WTC11 (cell line): ENCODE data around the gene SUSD1. TPM values are rescaled to one million over a fixed set of nuclear protein-coding genes. Genes with fewer than 3 reads are reported as not detected.

Experiments used
- ATAC-seq: fragments of 200-7000 bp; cut with Tn5 transposase; 2 replicates; pipeline ENCODE4 v1.10.0; 2021; ENCODE audit warnings: mild to moderate bottlenecking, moderate library complexity
- CTCF ChIA-PET: fragments of 300-600 bp; sonication (Branson Sonifier 250); formaldehyde crosslinking; loops from one replicate; lab custom pipeline; 2021; ENCODE audit warnings: antibody characterized with exemption; lab: Charles Lee
- POLR2A ChIA-PET: fragments of 350-600 bp; sonication (Branson Sonifier 250); formaldehyde crosslinking; loops from one replicate; lab custom pipeline; 2021; ENCODE audit warnings: antibody characterized with exemption; lab: Charles Lee
- DNase-seq: peaks from one replicate; pipeline ENCODE4 v3.0.0; 2021; ENCODE audit warnings: low spot score
- H3K27ac Mint-ChIP-seq: 2 replicates; pipeline ENCODE4 v1.8.0; 2021; ENCODE audit warnings: mixed read lengths
- H3K27me3 Mint-ChIP-seq: 2 replicates; pipeline ENCODE4 v1.8.0; 2021; ENCODE audit warnings: low read depth, mild to moderate bottlenecking, moderate library complexity, mixed read lengths
- H3K36me3 Mint-ChIP-seq: 2 replicates; pipeline ENCODE4 v1.8.0; 2021; ENCODE audit warnings: mixed read lengths
- H3K4me1 Mint-ChIP-seq: 2 replicates; pipeline ENCODE4 v1.8.0; 2022; ENCODE audit warnings: mixed read lengths
- H3K4me3 Mint-ChIP-seq: 2 replicates; pipeline ENCODE4 v1.8.0; 2021; ENCODE audit warnings: mild to moderate bottlenecking, moderate library complexity, mixed read lengths
- H3K9me3 Mint-ChIP-seq: 2 replicates; pipeline ENCODE4 v1.8.0; 2021; ENCODE audit warnings: mixed read lengths
- AR ChIP-seq: fragments of 250-450 bp; sonication (Bioruptor Pico); IDR thresholded peaks from 2 replicates; pipeline ENCODE4 v1.9.0; 2021; ENCODE audit warnings: mild to moderate bottlenecking
- CREM ChIP-seq: sonication (generic); formaldehyde crosslinking; IDR thresholded peaks from 2 replicates; pipeline ENCODE4 v1.8.1; 2022; ENCODE audit warnings: mild to moderate bottlenecking, missing genetic modification reagents, moderate library complexity
- EMX1 ChIP-seq: fragments of 250-450 bp; sonication (Bioruptor Pico); IDR thresholded peaks from 2 replicates; pipeline ENCODE4 v1.8.0; 2021; ENCODE audit warnings: mild to moderate bottlenecking
- ESRRA ChIP-seq: sonication (generic); formaldehyde crosslinking; IDR thresholded peaks from 2 replicates; pipeline ENCODE4 v1.8.1; 2022; ENCODE audit warnings: mild to moderate bottlenecking, missing genetic modification reagents, borderline replicate concordance
- FOXK1 ChIP-seq: sonication (generic); formaldehyde crosslinking; IDR thresholded peaks from 2 replicates; pipeline ENCODE4 v1.8.0; 2022; ENCODE audit warnings: mild to moderate bottlenecking, moderate library complexity, missing genetic modification reagents
- FOXP1 ChIP-seq: sonication (generic); formaldehyde crosslinking; IDR thresholded peaks from 2 replicates; pipeline ENCODE4 v1.8.0; 2022; ENCODE audit warnings: missing genetic modification reagents, mild to moderate bottlenecking, moderate library complexity, borderline replicate concordance
- GABPB1 ChIP-seq: sonication (generic); formaldehyde crosslinking; IDR thresholded peaks from 2 replicates; pipeline ENCODE4 v1.8.1; 2023; ENCODE audit warnings: mild to moderate bottlenecking, missing genetic modification reagents
- GRHL2 ChIP-seq: fragments of 250-450 bp; sonication (Bioruptor Pico); IDR thresholded peaks from 2 replicates; pipeline ENCODE4 v1.8.0; 2022; ENCODE audit warnings: mild to moderate bottlenecking, moderate library complexity; ENCODE audit not compliant: insufficient replicate concordance, severe bottlenecking
- HMGA2 ChIP-seq: fragments of 250-450 bp; sonication (Bioruptor Pico); IDR thresholded peaks from 2 replicates; pipeline ENCODE4 v1.4.0; 2021; ENCODE audit warnings: mild to moderate bottlenecking, moderate library complexity
- KAT7 ChIP-seq: sonication (generic); formaldehyde crosslinking; IDR thresholded peaks from 2 replicates; pipeline ENCODE4 v1.8.1; 2023; ENCODE audit warnings: missing genetic modification reagents, mild to moderate bottlenecking, borderline replicate concordance
- NFE2L1 ChIP-seq: sonication (generic); formaldehyde crosslinking; IDR thresholded peaks from 2 replicates; pipeline ENCODE4 v1.8.1; 2023; ENCODE audit warnings: missing genetic modification reagents
- NR3C1 ChIP-seq: sonication (generic); formaldehyde crosslinking; conservative IDR thresholded peaks from 2 replicates; pipeline ENCODE4 v1.8.1; 2023; ENCODE audit warnings: low read depth, mild to moderate bottlenecking, missing genetic modification reagents
- STAT6 ChIP-seq: sonication (generic); formaldehyde crosslinking; conservative IDR thresholded peaks from 2 replicates; pipeline ENCODE4 v1.8.1; 2023; ENCODE audit warnings: mild to moderate bottlenecking, low read depth, missing genetic modification reagents, moderate library complexity
- USF2 ChIP-seq: sonication (generic); formaldehyde crosslinking; IDR thresholded peaks from 2 replicates; pipeline ENCODE4 v1.8.1; 2023; ENCODE audit warnings: mild to moderate bottlenecking, missing genetic modification reagents, moderate library complexity
- ZNF121 ChIP-seq: sonication (generic); formaldehyde crosslinking; IDR thresholded peaks from 2 replicates; pipeline ENCODE4 v1.8.0; 2023; ENCODE audit warnings: missing genetic modification reagents
- ZNF425 ChIP-seq: fragments of 250-450 bp; sonication (Bioruptor Pico); conservative IDR thresholded peaks from 2 replicates; pipeline ENCODE4 v1.9.0; 2021; ENCODE audit warnings: mild to moderate bottlenecking
- ZNF671 ChIP-seq: fragments of 250-450 bp; sonication (Bioruptor Pico); IDR thresholded peaks from 2 replicates; pipeline ENCODE4 v1.8.0; 2021; ENCODE audit warnings: mild to moderate bottlenecking
- total RNA-seq: library from RNA; stranded (reverse); gene quantifications from 3 replicates; pipeline ENCODE4 v1.2.3, GENCODE V29; 2021
- TF ChIP-seq, protein P1 (sequence below): fragments of 250-450 bp; sonication (Bioruptor Pico); IDR thresholded peaks from 2 replicates; pipeline ENCODE4 v1.9.0; 2021; ENCODE audit warnings: moderate library complexity, mild to moderate bottlenecking, inconsistent platforms, borderline replicate concordance
- TF ChIP-seq, protein P2 (sequence below): sonication (generic); formaldehyde crosslinking; IDR thresholded peaks from 2 replicates; pipeline ENCODE4 v1.8.0; 2022; ENCODE audit warnings: mild to moderate bottlenecking, missing genetic modification reagents
- TF ChIP-seq, protein P3 (sequence below): sonication (generic); formaldehyde crosslinking; IDR thresholded peaks from 2 replicates; pipeline ENCODE4 v1.8.0; 2023; ENCODE audit warnings: missing genetic modification reagents
- TF ChIP-seq, protein P4 (sequence below): sonication (generic); formaldehyde crosslinking; IDR thresholded peaks from 2 replicates; pipeline ENCODE4 v1.8.1; 2023; ENCODE audit warnings: mild to moderate bottlenecking, missing genetic modification reagents

SUSD1 gene
- total RNA-seq, 1 experiment from 2014 or later: 5.1 TPM

DNA sequence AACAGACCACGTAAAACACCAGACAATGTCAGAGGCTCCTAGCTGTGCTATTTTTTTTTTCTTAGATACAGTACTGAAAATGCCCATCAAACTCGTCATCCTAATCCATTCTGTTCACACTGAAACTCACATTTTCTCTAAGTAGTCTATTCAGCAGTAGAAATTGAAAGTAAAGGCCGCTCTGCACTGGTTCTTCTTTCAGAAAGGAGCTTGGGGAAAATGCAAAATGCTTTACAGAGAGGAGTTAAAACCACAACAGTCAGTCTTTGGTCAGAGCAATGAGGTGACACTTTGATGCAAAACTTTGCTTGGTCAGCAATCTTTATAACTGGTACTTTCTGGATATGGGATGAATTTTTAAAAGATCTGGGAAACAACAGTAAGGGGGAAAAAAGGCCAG, 43.8 kb upstream of the SUSD1 start:
- TF ChIP-seq FOXP1 (CRISPR knock-in tag): no peak
- no peak for TF ChIP-seq EMX1
- TF ChIP-seq AR (CRISPR knock-in tag): no peak
- no peak for TF ChIP-seq GRHL2 (CRISPR knock-in tag)
- TF ChIP-seq, protein P1, sequence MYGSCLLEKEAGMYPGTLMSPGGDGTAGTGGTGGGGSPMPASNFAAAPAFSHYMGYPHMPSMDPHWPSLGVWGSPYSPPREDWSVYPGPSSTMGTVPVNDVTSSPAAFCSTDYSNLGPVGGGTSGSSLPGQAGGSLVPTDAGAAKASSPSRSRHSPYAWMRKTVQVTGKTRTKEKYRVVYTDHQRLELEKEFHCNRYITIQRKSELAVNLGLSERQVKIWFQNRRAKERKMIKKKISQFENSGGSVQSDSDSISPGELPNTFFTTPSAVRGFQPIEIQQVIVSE (CRISPR knock-in tag): no peak
- TF ChIP-seq FOXK1: no peak
- no peak for TF ChIP-seq ZNF121 (CRISPR knock-in tag)
- no peak for TF ChIP-seq ESRRA (CRISPR knock-in tag)
- TF ChIP-seq NR3C1: no peak
- no peak for TF ChIP-seq HMGA2 (CRISPR knock-in tag)
- TF ChIP-seq, protein P2, sequence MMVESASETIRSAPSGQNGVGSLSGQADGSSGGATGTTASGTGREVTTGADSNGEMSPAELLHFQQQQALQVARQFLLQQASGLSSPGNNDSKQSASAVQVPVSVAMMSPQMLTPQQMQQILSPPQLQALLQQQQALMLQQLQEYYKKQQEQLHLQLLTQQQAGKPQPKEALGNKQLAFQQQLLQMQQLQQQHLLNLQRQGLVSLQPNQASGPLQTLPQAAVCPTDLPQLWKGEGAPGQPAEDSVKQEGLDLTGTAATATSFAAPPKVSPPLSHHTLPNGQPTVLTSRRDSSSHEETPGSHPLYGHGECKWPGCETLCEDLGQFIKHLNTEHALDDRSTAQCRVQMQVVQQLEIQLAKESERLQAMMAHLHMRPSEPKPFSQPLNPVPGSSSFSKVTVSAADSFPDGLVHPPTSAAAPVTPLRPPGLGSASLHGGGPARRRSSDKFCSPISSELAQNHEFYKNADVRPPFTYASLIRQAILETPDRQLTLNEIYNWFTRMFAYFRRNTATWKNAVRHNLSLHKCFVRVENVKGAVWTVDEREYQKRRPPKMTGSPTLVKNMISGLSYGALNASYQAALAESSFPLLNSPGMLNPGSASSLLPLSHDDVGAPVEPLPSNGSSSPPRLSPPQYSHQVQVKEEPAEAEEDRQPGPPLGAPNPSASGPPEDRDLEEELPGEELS (CRISPR knock-in tag): no peak
- no peak for TF ChIP-seq KAT7 (CRISPR knock-in tag)
- TF ChIP-seq NFE2L1: no peak
- TF ChIP-seq CREM (CRISPR knock-in tag): no peak
- TF ChIP-seq STAT6 (CRISPR knock-in tag): no peak
- no peak for TF ChIP-seq ZNF671 (CRISPR knock-in tag)
- TF ChIP-seq, protein P3, sequence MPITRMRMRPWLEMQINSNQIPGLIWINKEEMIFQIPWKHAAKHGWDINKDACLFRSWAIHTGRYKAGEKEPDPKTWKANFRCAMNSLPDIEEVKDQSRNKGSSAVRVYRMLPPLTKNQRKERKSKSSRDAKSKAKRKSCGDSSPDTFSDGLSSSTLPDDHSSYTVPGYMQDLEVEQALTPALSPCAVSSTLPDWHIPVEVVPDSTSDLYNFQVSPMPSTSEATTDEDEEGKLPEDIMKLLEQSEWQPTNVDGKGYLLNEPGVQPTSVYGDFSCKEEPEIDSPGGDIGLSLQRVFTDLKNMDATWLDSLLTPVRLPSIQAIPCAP (CRISPR knock-in tag): no peak
- TF ChIP-seq, all 79 proteins: peak for 0
- Mint-ChIP-seq H3K27me3 (no peaks in the 10 kb centered on the region), H3K36me3 (peaks cover 13% of the 10 kb centered on the region), H3K27ac (no peak overlapping the region), H3K4me3 (no peak overlapping the region), H3K4me1 (peaks cover 6% of the 10 kb centered on the region), H3K9me3 (no peaks in the 10 kb centered on the region)
- ATAC-seq (no peak), DNase-seq (no peak)
- ChIA-PET CTCF (interaction anchor here (1.0 to 1.2 kb wide), 2 partner anchors 106 to 115 kb away, joined by 4 read pairs; partner anchors contain the start of gene PTBP3), POLR2A (interaction anchor here (0.6 kb wide), 1 partner anchor 84 kb away, joined by 3 read pairs; no protein-coding TSS in a partner anchor)

- ATAC-seq: no peak
- H3K9me3 Mint-ChIP-seq: peaks cover 6% of the 10 kb centered on the region
- TF ChIP-seq USF2 (no peak), NFE2L1 (no peak), GRHL2 (CRISPR knock-in tag) (no peak), ESRRA (CRISPR knock-in tag) (no peak), GABPB1 (no peak), ZNF425 (no peak)
- TF ChIP-seq, protein P4, sequence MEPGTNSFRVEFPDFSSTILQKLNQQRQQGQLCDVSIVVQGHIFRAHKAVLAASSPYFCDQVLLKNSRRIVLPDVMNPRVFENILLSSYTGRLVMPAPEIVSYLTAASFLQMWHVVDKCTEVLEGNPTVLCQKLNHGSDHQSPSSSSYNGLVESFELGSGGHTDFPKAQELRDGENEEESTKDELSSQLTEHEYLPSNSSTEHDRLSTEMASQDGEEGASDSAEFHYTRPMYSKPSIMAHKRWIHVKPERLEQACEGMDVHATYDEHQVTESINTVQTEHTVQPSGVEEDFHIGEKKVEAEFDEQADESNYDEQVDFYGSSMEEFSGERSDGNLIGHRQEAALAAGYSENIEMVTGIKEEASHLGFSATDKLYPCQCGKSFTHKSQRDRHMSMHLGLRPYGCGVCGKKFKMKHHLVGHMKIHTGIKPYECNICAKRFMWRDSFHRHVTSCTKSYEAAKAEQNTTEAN (CRISPR knock-in tag): no peak
- TF ChIP-seq, all 79 proteins: peak for 0
- peaks cover 17% of the 10 kb centered on the region for H3K36me3 Mint-ChIP-seq
- H3K4me3 Mint-ChIP-seq: no peak overlapping the region
- no peak overlapping the region for H3K27ac Mint-ChIP-seq
- ChIA-PET CTCF (no interaction called here), POLR2A (no interaction called here)
- no peak for DNase-seq
- no peaks in the 10 kb centered on the region for H3K27me3 Mint-ChIP-seq
- H3K4me1 Mint-ChIP-seq: peaks cover 11% of the 10 kb centered on the region
These were observed 37.8 kb upstream of the SUSD1 start for GRCh38 chr9:112212926-112213325.
